ENCODE measurements around the gene ZNF277. TPM values are rescaled to one million over a fixed set of nuclear protein-coding genes. Genes with fewer than 3 reads are reported as not detected.

ZNF277 gene
- total and polyA plus RNA-seq, 10 of the 15 experiments (the other 5 are each of a cell fraction or from before 2014, with no cell fraction given), result 10.6 to 33.9 (median 22.0) TPM

GRCh38 chr7:112385516-112385915 lies 179.0 kb downstream of the ZNF277 start:
- ChIA-PET SMC1A (ENCODE audit: uncharacterized antibody, unreplicated experiment) (no interaction called here), POLR2A (no interaction called here), CTCF (no interaction called here), RAD21 (ENCODE audit: unreplicated experiment) (no interaction called here)
- Histone ChIP-seq H3K27ac (ENCODE audit: control insufficient read depth, insufficient read depth) (no peak overlapping the region), H3K36me3 (ENCODE audit: control insufficient read depth in 2 of 2, insufficient read depth in 2 of 2, low read length in 1 of 2) (no peaks in the 10 kb centered on the region), H3K4me2 (ENCODE audit: control insufficient read depth, insufficient read depth) (no peak overlapping the region), H3K4me3 (no peak overlapping the region), H3K9me3 (replicated peaks; ENCODE audit: control insufficient read depth, insufficient read depth, low read length) (no peaks in the 10 kb centered on the region), H3K79me2 (ENCODE audit: control insufficient read depth, insufficient read depth, low read length) (no peaks in the 10 kb centered on the region), H4K20me1 (ENCODE audit: control insufficient read depth, insufficient read depth) (no peaks in the 10 kb centered on the region), H2AFZ (ENCODE audit: control insufficient read depth, low read depth, low read length) (no peak overlapping the region), H3K4me1 (ENCODE audit: control insufficient read depth, insufficient read depth, low read length) (no peaks in the 10 kb centered on the region; the same call in 1 of the 2 replicates), H3K27me3 (replicated peaks in 1 of 2; ENCODE audit: control insufficient read depth in 2 of 2, insufficient read depth in 2 of 2, low read length in 1 of 2) (no peaks in the 10 kb centered on the region; a peak in 1 of 4 replicates), H3K9ac (ENCODE audit: control insufficient read depth, insufficient read depth, low read length) (no peak overlapping the region)
- in situ Hi-C loops (cut with MboI), result no loop called here
- no peak for DNase-seq (ENCODE audit: low read depth, low spot score)
- ATAC-seq, result no peak
- WGBS (ENCODE audit: insufficient coverage, insufficient replicate concordance, low lambda C conversion rate, missing lambda C conversion rate), result 55% methylated on average over 3 of the region's 3 CpGs
- BruUV-seq (replicated peaks), result no TSS peak
- TF ChIP-seq IRF5 (IDR thresholded peaks at IDR 0.05; ENCODE audit: borderline replicate concordance), result no peak
- no peak for TF ChIP-seq SRF (IDR thresholded peaks at IDR 0.05; ENCODE audit: low read depth in 2 of 2, low read length in 2 of 2)
- no peak for TF ChIP-seq NRF1 (conservative IDR thresholded peaks at IDR 0.05; ENCODE audit: low read depth, low read length)
- no peak for TF ChIP-seq NFYA (IDR thresholded peaks at IDR 0.05; ENCODE audit: borderline replicate concordance, low read depth, low read length)
- no peak for TF ChIP-seq CHD4 (IDR thresholded peaks at IDR 0.05)
- no peak for TF ChIP-seq FOS (IDR thresholded peaks at IDR 0.05; ENCODE audit: borderline replicate concordance, extremely low read depth, insufficient read length)
- TF ChIP-seq STAT3 (IDR thresholded peaks at IDR 0.05; ENCODE audit: low read depth, low read length), result no peak
- no peak for TF ChIP-seq GABPA (IDR thresholded peaks at IDR 0.05; ENCODE audit: low read depth)
- no peak for TF ChIP-seq ASH2L (IDR thresholded peaks at IDR 0.05; ENCODE audit: borderline replicate concordance, low read depth)
- intact Hi-C loops (cut with micrococcal nuclease; ENCODE audit: unreplicated experiment), result no loop called here
- FAIRE-seq, result no peak
